Gastroesophageal sphincter (tissue), 3 donors: Measurements from ENCODE around the gene COL28A1.

Experiments
- CTCF ChIP-seq, 4 experiments: fragments of 200-600 bp in 2 of 4; fragments of 450-650 bp in 2 of 4; sonication (generic) in 1 of 4; IDR thresholded peaks; one replicate each; pipeline ENCODE4 v1.5.1; 2017 to 2019; ENCODE audit warnings: antibody characterized with exemption in 4 of 4, mild to moderate bottlenecking in 2 of 4, moderate library complexity in 2 of 4
- POLR2A ChIP-seq, 2 donors: fragments of 450-650 bp; IDR thresholded peaks; one replicate each; pipeline ENCODE4 v1.6.1; 2017; ENCODE audit warnings: antibody characterized with exemption in 2 of 2, mild to moderate bottlenecking in 2 of 2, moderate library complexity in 1 of 2
- POLR2AphosphoS5 ChIP-seq: sonication (generic); formaldehyde crosslinking; IDR thresholded peaks from one replicate; pipeline ENCODE4 v1.6.1; 2017; ENCODE audit warnings: antibody characterized with exemption

GRCh38 chr7:7370076-7370475 is 165.6 kb downstream of the COL28A1 start:
- TF ChIP-seq CTCF (IDR thresholded peaks at IDR 0.05) (no peak), POLR2A (IDR thresholded peaks at IDR 0.05) (no peak), POLR2AphosphoS5 (no peak)
